ENCODE results near the gene F13A1.

The F13A1 gene

DNA sequence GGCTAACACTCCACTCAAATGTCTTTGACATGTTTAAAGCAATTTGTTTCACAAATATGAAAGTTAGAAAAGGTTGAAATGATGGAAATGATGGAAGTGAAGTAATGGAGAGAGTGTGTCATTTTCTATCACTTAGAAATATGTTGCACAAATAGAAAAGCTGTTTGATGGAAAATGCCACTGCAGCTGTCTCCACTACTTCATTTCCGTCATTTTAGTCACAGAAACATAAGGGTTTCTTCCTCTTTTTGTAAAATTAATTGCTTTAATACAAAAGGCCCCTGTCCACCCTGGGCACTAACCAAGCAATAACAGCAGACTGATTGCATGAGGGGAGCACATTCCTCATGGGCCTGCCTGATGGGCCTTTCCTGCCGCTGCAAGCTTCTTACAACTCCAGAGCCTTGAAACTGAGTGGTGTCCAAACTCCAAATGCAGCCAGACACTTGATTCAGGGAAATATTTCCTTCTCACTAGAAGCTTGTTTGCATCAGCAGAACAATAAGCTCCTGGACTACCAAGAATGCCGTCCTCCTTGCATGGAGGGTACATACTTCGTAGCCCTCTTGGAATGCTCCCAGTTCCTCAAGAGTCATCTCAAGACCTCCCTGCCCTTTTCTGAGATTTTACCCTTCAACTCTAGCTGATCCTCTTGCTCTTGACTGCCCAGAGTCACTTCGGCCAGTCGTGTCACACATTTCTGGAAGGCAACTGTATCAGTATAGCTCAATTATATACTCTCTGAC is 36.1 kb downstream of the F13A1 start:
- Histone ChIP-seq H3K9ac (ENCODE audit: low read length) (peak overlapping the region; percentile 68), H4K20me1 (ENCODE audit: insufficient read depth, low read length) (no peaks in the 10 kb centered on the region), H3K4me2 (ENCODE audit: low read length) (peak overlapping the region; percentile 51), H3K79me2 (ENCODE audit: insufficient read depth, low read length) (no peaks in the 10 kb centered on the region), H3K9me3 (ENCODE audit: low read length) (no peaks in the 10 kb centered on the region), H3K27ac (ENCODE audit: low read depth, low read length, poor library complexity, severe bottlenecking) (peak overlapping the region; percentile 97), H3K27me3 (ENCODE audit: insufficient read depth, low read length) (no peaks in the 10 kb centered on the region), H3K36me3 (ENCODE audit: insufficient read depth, low read length) (no peaks in the 10 kb centered on the region), H3F3A (ENCODE audit: insufficient read depth, low read length) (peaks cover 3% of the 10 kb centered on the region; the same call in 1 of the 2 replicates), H3K4me3 (ENCODE audit: low read depth, low read length, poor library complexity, severe bottlenecking) (no peak overlapping the region), H3K9me2 (ENCODE audit: low read depth, low read length) (no peaks in the 10 kb centered on the region), H2AFZ (ENCODE audit: low read length) (no peak overlapping the region), H3K4me1 (ENCODE audit: insufficient read depth, low read length, severe bottlenecking) (peaks cover 73% of the 10 kb centered on the region)
- TF ChIP-seq, protein P1, sequence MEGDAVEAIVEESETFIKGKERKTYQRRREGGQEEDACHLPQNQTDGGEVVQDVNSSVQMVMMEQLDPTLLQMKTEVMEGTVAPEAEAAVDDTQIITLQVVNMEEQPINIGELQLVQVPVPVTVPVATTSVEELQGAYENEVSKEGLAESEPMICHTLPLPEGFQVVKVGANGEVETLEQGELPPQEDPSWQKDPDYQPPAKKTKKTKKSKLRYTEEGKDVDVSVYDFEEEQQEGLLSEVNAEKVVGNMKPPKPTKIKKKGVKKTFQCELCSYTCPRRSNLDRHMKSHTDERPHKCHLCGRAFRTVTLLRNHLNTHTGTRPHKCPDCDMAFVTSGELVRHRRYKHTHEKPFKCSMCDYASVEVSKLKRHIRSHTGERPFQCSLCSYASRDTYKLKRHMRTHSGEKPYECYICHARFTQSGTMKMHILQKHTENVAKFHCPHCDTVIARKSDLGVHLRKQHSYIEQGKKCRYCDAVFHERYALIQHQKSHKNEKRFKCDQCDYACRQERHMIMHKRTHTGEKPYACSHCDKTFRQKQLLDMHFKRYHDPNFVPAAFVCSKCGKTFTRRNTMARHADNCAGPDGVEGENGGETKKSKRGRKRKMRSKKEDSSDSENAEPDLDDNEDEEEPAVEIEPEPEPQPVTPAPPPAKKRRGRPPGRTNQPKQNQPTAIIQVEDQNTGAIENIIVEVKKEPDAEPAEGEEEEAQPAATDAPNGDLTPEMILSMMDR (IDR thresholded peaks at IDR 0.05; ENCODE audit: low read length): no peak
- TF ChIP-seq EZH2 (IDR thresholded peaks at IDR 0.05; ENCODE audit: borderline replicate concordance, low read length): no peak

DNA sequence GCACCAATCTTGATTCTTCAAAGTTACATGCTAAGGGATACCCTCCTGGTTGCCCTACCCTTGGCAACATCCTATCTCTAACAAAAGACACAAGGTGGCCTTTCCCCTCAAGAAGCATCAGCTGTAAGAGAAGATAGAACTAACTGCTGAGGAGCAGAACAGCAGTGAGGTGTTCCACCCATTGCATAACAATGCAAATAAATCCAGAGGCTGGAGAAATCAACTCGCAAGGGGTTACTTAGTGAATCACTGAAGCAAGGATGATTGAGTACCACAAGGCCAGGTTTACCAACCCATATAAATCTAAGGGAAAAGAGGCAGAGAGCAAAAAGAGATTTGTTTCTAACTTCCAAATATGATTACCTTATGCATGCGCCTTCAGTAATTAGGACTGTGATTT is 36.7 kb downstream of the F13A1 start:
- H3K9ac ChIP-seq (ENCODE audit: low read length): peak overlapping the region; percentile 68
- no peak overlapping the region for H2AFZ ChIP-seq (ENCODE audit: low read length)
- peak overlapping the region; percentile 51 for H3K4me2 ChIP-seq (ENCODE audit: low read length)

DNA sequence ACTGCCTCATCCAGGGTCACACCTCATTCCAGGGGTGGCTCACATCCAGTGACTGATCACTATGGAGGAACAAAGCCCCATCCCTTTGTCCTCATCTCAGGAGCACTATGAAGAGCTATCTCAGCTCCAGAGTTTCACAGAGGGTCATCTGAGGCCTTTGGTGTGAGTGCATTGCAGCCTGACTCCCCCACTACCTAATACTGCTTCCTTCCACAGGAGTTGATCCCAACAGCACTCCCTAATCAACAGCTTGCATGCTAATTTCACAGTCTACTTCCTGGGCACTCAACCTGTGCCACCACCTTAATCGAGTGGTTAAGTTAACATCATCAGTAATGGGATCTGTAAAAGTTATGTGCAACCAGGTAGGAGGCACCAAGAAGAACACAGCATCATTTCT is 37.7 kb downstream of the F13A1 start:
- Histone ChIP-seq H3K27me3 (ENCODE audit: insufficient read depth, low read length) (no peaks in the 10 kb centered on the region), H3K9ac (ENCODE audit: low read length) (peak overlapping the region; percentile 68), H3K4me1 (ENCODE audit: insufficient read depth, low read length, severe bottlenecking) (peaks cover 59% of the 10 kb centered on the region), H3K9me2 (ENCODE audit: low read depth, low read length) (no peaks in the 10 kb centered on the region), H3K79me2 (ENCODE audit: insufficient read depth, low read length) (no peaks in the 10 kb centered on the region), H4K20me1 (ENCODE audit: insufficient read depth, low read length) (no peaks in the 10 kb centered on the region), H3F3A (ENCODE audit: insufficient read depth, low read length) (0 out of 2 replicates have a peak, but pooled peaks cover 2% of the 10 kb centered on the region), H3K4me2 (ENCODE audit: low read length) (peak overlapping the region; percentile 51; the same call in 1 of the 2 replicates), H3K36me3 (ENCODE audit: insufficient read depth, low read length) (no peaks in the 10 kb centered on the region), H2AFZ (ENCODE audit: low read length) (no peak overlapping the region), H3K9me3 (ENCODE audit: low read length) (no peaks in the 10 kb centered on the region), H3K4me3 (ENCODE audit: low read depth, low read length, poor library complexity, severe bottlenecking) (no peak overlapping the region), H3K27ac (ENCODE audit: low read depth, low read length, poor library complexity, severe bottlenecking) (peak overlapping the region; percentile 97)
- no peak for TF ChIP-seq EZH2 (IDR thresholded peaks at IDR 0.05; ENCODE audit: borderline replicate concordance, low read length)
- TF ChIP-seq, protein P1 (IDR thresholded peaks at IDR 0.05; ENCODE audit: low read length): no peak

More for the DNA sequence above, 36.7 kb downstream of the F13A1 start:
- Histone ChIP-seq H3K9me3 (ENCODE audit: low read length) (no peaks in the 10 kb centered on the region), H3K4me1 (ENCODE audit: insufficient read depth, low read length, severe bottlenecking) (peaks cover 66% of the 10 kb centered on the region), H4K20me1 (ENCODE audit: insufficient read depth, low read length) (no peaks in the 10 kb centered on the region), H3K27me3 (ENCODE audit: insufficient read depth, low read length) (no peaks in the 10 kb centered on the region), H3F3A (ENCODE audit: insufficient read depth, low read length) (0 out of 2 replicates have a peak, but pooled peaks cover 3% of the 10 kb centered on the region), H3K4me3 (ENCODE audit: low read depth, low read length, poor library complexity, severe bottlenecking) (no peak overlapping the region), H3K9me2 (ENCODE audit: low read depth, low read length) (no peaks in the 10 kb centered on the region), H3K27ac (ENCODE audit: low read depth, low read length, poor library complexity, severe bottlenecking) (peak overlapping the region; percentile 97), H3K36me3 (ENCODE audit: insufficient read depth, low read length) (no peaks in the 10 kb centered on the region), H3K79me2 (ENCODE audit: insufficient read depth, low read length) (no peaks in the 10 kb centered on the region)
- TF ChIP-seq EZH2 (IDR thresholded peaks at IDR 0.05; ENCODE audit: borderline replicate concordance, low read length): no peak
- TF ChIP-seq, protein P1 (IDR thresholded peaks at IDR 0.05; ENCODE audit: low read length): no peak

Measured in OCI-LY1 (cell line).